Tibial nerve (tissue), 4 donors: ENCODE results near the gene ATP6V1F. TPM values are rescaled to one million over a fixed set of nuclear protein-coding genes. Genes with fewer than 3 reads are reported as not detected.

ENCODE experiments used
- DNase-seq, 2 donors: peaks; one replicate each; pipeline ENCODE4 v3.0.0-alpha.2; 2019; ENCODE audit warnings: low spot score in 2 of 2
- H3K27ac ChIP-seq, 4 donors: fragments of 200-600 bp; sonication (generic) in 3 of 4; one replicate each; pipeline ENCODE4 v1.5.1; 2017 to 2019; ENCODE audit warnings: mild to moderate bottlenecking in 1 of 4
- H3K27me3 ChIP-seq, 2 donors: fragments of 200-600 bp; sonication (generic) in 1 of 2; one replicate each; pipeline versions ENCODE4 v1.5.1 to v1.6.0; 2017 to 2019
- H3K36me3 ChIP-seq, 3 donors: fragments of 200-600 bp; sonication (generic); one replicate each; pipeline ENCODE4 v1.5.1; 2018 to 2019
- H3K4me1 ChIP-seq, 4 donors: fragments of 200-600 bp; sonication (generic) in 3 of 4; one replicate each; pipeline ENCODE4 v1.5.1; 2017 to 2019
- H3K4me3 ChIP-seq, 4 donors: fragments of 200-600 bp; sonication (generic) in 3 of 4; one replicate each; pipeline ENCODE4 v1.5.1; 2017 to 2019; ENCODE audit warnings: mild to moderate bottlenecking in 1 of 4, moderate library complexity in 1 of 4
- H3K9me3 ChIP-seq, 4 donors: fragments of 200-600 bp; sonication (generic) in 3 of 4; one replicate each; pipeline ENCODE4 v1.5.1; 2017 to 2019
- EP300 ChIP-seq, 2 donors: sonication (generic); formaldehyde crosslinking; IDR thresholded peaks; one replicate each; pipeline ENCODE4 v1.6.1; 2017; ENCODE audit warnings: antibody characterized with exemption in 2 of 2, mild to moderate bottlenecking in 1 of 2
- POLR2A ChIP-seq, 2 donors: fragments of 450-650 bp; IDR thresholded peaks; one replicate each; pipeline ENCODE4 v1.6.1; 2017; ENCODE audit warnings: antibody characterized with exemption in 2 of 2, mild to moderate bottlenecking in 2 of 2, moderate library complexity in 2 of 2
- WGBS, 2 donors: methylation state at CpG; one replicate each; pipeline ENCODE4 v1.1.5; 2018; 5-methylcytosine and 5-hydroxymethylcytosine counted together
- total RNA-seq, 4 donors: library from RNA; depleted of rRNA; stranded (reverse); fragments of >200 nt; gene quantifications; one replicate each; pipeline ENCODE4 v1.1.0, GENCODE V29; 2016
- TF ChIP-seq, protein P1 (sequence below), 5 experiments: fragments of 200-600 bp in 3 of 5; fragments of 450-650 bp in 2 of 5; sonication (generic) in 3 of 5; IDR thresholded peaks; one replicate each; pipeline ENCODE4 v1.5.1; 2016 to 2019; ENCODE audit warnings: antibody characterized with exemption in 5 of 5, mild to moderate bottlenecking in 3 of 5, moderate library complexity in 2 of 5

ATP6V1F gene
- total RNA-seq, 4 donors from 2014 or later, result 57.9 to 122 (median 75.4) TPM

DNA sequence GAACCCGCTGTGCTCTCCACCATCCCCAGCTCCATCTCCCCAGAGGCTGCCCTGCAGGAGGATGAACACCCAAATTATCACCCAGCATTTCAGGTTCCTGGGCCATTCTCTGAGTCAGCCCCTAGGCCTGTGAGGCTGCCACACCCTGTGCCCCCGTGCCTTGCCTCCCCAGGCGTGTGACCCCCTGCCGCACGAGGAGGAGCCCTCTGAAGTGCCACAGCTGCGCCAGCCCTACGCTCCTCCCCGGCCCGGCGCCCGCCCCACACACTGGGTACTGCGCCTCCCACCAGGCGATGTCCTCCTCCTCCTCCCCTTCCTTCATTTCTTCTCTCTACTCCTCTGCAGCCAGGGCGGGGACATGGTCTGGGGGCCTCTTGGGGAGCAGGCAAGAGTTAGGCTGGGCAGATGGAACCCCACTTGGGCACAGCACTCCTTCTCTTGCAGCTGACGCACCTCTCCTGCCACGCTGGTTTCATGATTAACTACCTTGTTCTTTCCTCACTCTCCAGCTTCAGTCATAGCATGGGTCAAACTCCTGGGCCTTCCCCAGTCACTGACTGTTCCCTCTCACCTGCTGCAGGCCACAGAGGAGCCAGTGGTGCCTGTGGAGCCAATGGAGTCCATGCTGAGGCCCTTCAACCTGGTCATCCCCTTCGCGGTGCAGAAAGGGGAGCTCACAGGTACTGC, 12.7 kb upstream of the ATP6V1F start:
- H3K4me3 ChIP-seq, result no peak overlapping the region
- no peaks in the 10 kb centered on the region for H3K4me1 ChIP-seq
- TF ChIP-seq EP300 (IDR thresholded peaks at IDR 0.05) (no peak), POLR2A (IDR thresholded peaks at IDR 0.05) (no peak)
- TF ChIP-seq, protein P1, sequence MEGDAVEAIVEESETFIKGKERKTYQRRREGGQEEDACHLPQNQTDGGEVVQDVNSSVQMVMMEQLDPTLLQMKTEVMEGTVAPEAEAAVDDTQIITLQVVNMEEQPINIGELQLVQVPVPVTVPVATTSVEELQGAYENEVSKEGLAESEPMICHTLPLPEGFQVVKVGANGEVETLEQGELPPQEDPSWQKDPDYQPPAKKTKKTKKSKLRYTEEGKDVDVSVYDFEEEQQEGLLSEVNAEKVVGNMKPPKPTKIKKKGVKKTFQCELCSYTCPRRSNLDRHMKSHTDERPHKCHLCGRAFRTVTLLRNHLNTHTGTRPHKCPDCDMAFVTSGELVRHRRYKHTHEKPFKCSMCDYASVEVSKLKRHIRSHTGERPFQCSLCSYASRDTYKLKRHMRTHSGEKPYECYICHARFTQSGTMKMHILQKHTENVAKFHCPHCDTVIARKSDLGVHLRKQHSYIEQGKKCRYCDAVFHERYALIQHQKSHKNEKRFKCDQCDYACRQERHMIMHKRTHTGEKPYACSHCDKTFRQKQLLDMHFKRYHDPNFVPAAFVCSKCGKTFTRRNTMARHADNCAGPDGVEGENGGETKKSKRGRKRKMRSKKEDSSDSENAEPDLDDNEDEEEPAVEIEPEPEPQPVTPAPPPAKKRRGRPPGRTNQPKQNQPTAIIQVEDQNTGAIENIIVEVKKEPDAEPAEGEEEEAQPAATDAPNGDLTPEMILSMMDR (IDR thresholded peaks at IDR 0.05), result no peak
- H3K9me3 ChIP-seq, result no peaks in the 10 kb centered on the region
- H3K27me3 ChIP-seq, result no peaks in the 10 kb centered on the region
- WGBS, 2 donors, result 91% methylated on average over 18 of the region's 18 CpGs
- DNase-seq, result no peak
- H3K36me3 ChIP-seq, result peaks cover 0 to 82% (median 0%) of the 10 kb centered on the region in 3 donors
- no peak overlapping the region for H3K27ac ChIP-seq

DNA sequence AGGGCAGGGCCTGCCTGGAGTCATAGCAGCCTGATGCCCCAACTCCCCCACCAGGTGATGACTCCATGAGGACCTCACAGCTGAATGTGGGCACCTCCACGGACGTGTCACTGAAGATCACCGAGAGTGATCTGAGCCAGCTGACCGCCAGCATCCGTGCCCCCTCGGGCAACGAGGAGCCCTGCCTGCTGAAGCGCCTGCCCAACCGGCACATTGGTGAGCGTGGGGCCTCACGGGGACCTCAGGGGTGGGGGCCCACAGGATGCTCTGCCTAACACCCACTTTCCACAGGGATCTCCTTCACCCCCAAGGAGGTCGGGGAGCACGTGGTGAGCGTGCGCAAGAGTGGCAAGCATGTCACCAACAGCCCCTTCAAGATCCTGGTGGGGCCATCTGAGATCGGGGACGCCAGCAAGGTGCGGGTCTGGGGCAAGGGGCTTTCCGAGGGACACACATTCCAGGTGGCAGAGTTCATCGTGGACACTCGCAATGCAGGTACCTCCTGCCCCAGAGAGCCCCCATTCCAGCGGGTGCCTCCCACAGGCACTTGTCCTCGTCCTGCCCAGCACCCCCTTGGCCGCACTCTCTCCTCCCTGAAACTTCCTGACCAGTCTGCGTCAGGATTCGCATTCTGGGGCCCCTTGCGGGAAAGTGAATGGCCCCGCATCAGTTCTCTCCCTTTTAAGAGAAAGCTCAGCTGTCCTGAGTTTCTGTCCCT, 10.0 kb upstream of the ATP6V1F start:
- DNase-seq, result no peak
- 89 to 90% methylated on average over 19 to 24 of the region's 28 CpGs for WGBS, 2 donors
- H3K9me3 ChIP-seq, result no peaks in the 10 kb centered on the region
- H3K27me3 ChIP-seq, result no peaks in the 10 kb centered on the region
- no peak overlapping the region for H3K27ac ChIP-seq
- TF ChIP-seq, protein P1 (IDR thresholded peaks at IDR 0.05), result no peak
- TF ChIP-seq EP300 (IDR thresholded peaks at IDR 0.05) (no peak), POLR2A (IDR thresholded peaks at IDR 0.05) (no peak)
- no peaks in the 10 kb centered on the region for H3K4me1 ChIP-seq
- peaks cover 0 to 80% (median 0%) of the 10 kb centered on the region in 3 donors for H3K36me3 ChIP-seq
- H3K4me3 ChIP-seq, result no peak overlapping the region

DNA sequence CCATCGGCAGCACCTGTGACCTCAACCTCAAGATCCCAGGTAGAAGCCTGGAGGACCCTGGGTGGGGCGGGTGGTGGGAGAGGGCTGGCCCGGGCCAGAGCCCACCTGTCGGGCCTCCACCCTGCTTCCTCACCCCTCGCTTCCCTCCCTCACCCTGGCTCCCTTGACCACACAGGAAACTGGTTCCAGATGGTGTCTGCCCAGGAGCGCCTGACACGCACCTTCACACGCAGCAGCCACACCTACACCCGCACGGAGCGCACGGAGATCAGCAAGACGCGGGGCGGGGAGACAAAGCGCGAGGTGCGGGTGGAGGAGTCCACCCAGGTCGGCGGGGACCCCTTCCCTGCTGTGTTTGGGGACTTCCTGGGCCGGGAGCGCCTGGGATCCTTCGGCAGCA, 8.9 kb upstream of the ATP6V1F start:
- H3K27me3 ChIP-seq, result no peaks in the 10 kb centered on the region
- TF ChIP-seq POLR2A (IDR thresholded peaks at IDR 0.05) (no peak), EP300 (IDR thresholded peaks at IDR 0.05) (no peak)
- TF ChIP-seq, protein P1 (IDR thresholded peaks at IDR 0.05), result no peak
- DNase-seq, result no peak
- H3K36me3 ChIP-seq, result peaks cover 0 to 71% (median 0%) of the 10 kb centered on the region in 3 donors
- no peak overlapping the region for H3K4me3 ChIP-seq
- H3K27ac ChIP-seq, result no peak overlapping the region
- 84 to 89% methylated on average over 21 to 22 of the region's 23 CpGs for WGBS, 2 donors
- peaks cover 0 to 5% (median 1%) of the 10 kb centered on the region in 4 donors for H3K4me1 ChIP-seq
- no peaks in the 10 kb centered on the region for H3K9me3 ChIP-seq

DNA sequence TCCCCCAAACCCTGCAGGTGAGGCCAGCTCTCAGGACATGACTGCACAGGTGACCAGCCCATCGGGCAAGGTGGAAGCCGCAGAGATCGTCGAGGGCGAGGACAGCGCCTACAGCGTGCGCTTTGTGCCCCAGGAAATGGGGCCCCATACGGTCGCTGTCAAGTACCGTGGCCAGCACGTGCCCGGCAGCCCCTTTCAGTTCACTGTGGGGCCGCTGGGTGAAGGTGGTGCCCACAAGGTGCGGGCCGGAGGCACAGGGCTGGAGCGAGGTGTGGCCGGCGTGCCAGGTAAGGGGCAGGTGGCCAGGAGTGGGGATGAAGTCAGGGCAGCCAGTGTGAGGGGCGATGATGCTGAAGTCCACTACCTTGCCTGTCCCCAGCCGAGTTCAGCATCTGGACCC, 8.3 kb upstream of the ATP6V1F start:
- peaks cover 0 to 11% (median 4%) of the 10 kb centered on the region in 4 donors for H3K4me1 ChIP-seq
- no peaks in the 10 kb centered on the region for H3K27me3 ChIP-seq
- no peak overlapping the region for H3K27ac ChIP-seq
- 92 to 96% methylated on average over 12 to 21 of the region's 21 CpGs for WGBS, 2 donors
- H3K36me3 ChIP-seq, result peaks cover 0 to 65% (median 0%) of the 10 kb centered on the region in 3 donors
- TF ChIP-seq, protein P1 (IDR thresholded peaks at IDR 0.05), result no peak
- no peak for TF ChIP-seq EP300 (IDR thresholded peaks at IDR 0.05)
- TF ChIP-seq POLR2A (IDR thresholded peaks at IDR 0.05), result no peak
- H3K4me3 ChIP-seq, result no peak overlapping the region
- no peak for DNase-seq
- no peaks in the 10 kb centered on the region for H3K9me3 ChIP-seq

DNA sequence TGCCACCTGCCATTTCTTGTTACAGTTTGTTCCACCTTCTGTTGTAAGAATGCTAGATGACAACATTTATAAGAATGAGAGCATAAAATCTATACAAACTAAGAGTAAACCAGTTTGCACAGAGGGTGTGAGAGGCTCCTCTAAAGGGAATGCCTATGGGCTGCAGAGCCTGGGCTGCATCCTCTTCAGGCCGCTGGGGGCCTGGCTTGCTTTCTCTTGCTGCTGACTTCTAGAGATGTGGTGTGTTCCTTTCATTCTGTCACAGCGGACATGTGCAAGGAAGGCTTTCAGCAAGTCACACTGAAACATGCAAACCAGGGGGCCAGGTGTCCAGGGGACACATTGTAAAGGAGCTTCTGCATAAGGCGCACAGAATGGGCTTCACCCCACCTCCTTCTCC, 7.1 kb upstream of the ATP6V1F start:
- Histone ChIP-seq H3K36me3 (peaks cover 0 to 54% (median 0%) of the 10 kb centered on the region in 3 donors), H3K9me3 (no peaks in the 10 kb centered on the region), H3K4me1 (peaks cover 0 to 21% (median 8%) of the 10 kb centered on the region in 4 donors), H3K27ac (no peak overlapping the region), H3K4me3 (no peak overlapping the region), H3K27me3 (no peaks in the 10 kb centered on the region)
- WGBS, 2 donors, result 83 to 94% methylated on average over 3 of the region's 3 CpGs
- no peak for DNase-seq
- TF ChIP-seq, protein P1 (IDR thresholded peaks at IDR 0.05), result no peak
- TF ChIP-seq EP300 (IDR thresholded peaks at IDR 0.05), result no peak
- TF ChIP-seq POLR2A (IDR thresholded peaks at IDR 0.05), result no peak
